Measurements from ENCODE around the gene CPA2. TPM values are rescaled to one million over a fixed set of nuclear protein-coding genes. Genes with fewer than 3 reads are reported as not detected.

The CPA2 gene
- total and polyA plus RNA-seq, 2 experiments from 2014 or later, result not detected

- H3K27me3 Mint-ChIP-seq (ENCODE audit: insufficient read depth, low read depth, poor library complexity), result peaks cover 14% of the 10 kb centered on the region
- TF ChIP-seq POLR2AphosphoS5 (IDR thresholded peaks at IDR 0.05; ENCODE audit: low read depth) (no peak), CREB1 (CRISPR knock-in tag; IDR thresholded peaks at IDR 0.05; ENCODE audit: low read depth) (0 out of 2 replicates have a peak, but pooled peaks have one; percentile 19)
- Histone ChIP-seq H3K79me2 (replicated peaks; ENCODE audit: insufficient read depth) (no peaks in the 10 kb centered on the region), H3K36me3 (ENCODE audit: insufficient read depth) (no peaks in the 10 kb centered on the region), H4K20me1 (replicated peaks; ENCODE audit: insufficient read depth) (no peaks in the 10 kb centered on the region), H3K9me2 (ENCODE audit: insufficient read depth) (peaks cover 11% of the 10 kb centered on the region; the same call in 1 of the 2 replicates), H3K4me3 (peak overlapping the region; percentile 40), H3K4me2 (peak overlapping the region; percentile 74), H2AFZ (peak overlapping the region; percentile 77), H3K4me1 (ENCODE audit: insufficient read depth) (peaks cover 51% of the 10 kb centered on the region), H3K27me3 (ENCODE audit: insufficient read depth) (no peaks in the 10 kb centered on the region), H3F3A (replicated peaks; ENCODE audit: low read depth) (peaks cover 3% of the 10 kb centered on the region; the same call in 1 of the 2 replicates), H3K27ac (ENCODE audit: low read depth) (peak overlapping the region; percentile 97)
- ATAC-seq (peak; percentile 53), DNase-seq (ENCODE audit: low spot score) (peak; percentile 46)
- H3K36me3 Mint-ChIP-seq (ENCODE audit: low read depth), result no peaks in the 10 kb centered on the region
- H3K4me1 Mint-ChIP-seq, result peaks cover 65% of the 10 kb centered on the region
- H3K4me3 Mint-ChIP-seq, result peak overlapping the region; percentile 58
- peaks cover 2% of the 10 kb centered on the region; the same call in 2 of the 3 replicates for H3K9me3 Mint-ChIP-seq
- H3K27ac Mint-ChIP-seq, result peak overlapping the region; percentile 99
These were observed 5.9 kb downstream of the CPA2 start for GRCh38 chr7:130272381-130273080.

DNA sequence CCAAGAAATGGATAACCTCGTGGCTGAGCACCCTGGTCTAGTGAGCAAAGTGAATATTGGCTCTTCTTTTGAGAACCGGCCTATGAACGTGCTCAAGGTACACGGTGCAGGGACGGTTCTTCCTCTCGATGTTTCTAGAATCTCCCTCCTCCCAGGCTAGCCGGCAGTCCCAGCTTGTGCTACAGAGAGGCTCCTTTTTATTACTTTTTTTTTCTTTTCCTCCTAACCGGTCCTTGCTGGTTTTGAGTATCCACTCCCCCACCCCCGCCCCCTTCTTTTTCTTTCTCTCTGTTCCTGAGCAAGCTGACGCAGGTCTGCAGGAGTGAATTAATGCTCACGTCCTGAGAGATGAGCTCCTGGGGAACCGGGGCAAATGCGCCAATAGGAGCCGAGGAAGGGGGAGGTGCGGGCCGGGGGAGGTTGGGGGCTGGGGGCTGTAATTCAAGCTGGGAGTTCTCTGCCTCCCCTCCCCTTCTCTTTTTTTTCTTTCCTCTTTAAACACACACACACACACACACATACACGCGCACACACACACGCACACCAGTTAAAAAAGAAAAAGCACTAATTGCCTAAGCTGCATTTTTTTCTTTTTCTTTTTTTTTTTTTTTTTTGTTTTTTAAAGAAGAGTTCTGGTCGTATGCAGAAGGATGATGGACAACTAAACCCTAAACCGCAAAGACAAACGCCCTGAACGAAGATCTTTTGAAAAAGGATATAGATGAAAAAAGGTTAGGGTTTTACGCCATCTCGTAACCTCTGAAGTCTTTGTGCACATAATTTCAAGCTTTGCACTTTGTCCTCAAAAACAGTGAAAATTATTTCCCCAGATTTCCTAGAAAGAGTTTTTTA lies 6.6 kb downstream of the CPA2 start:
- H2AFZ ChIP-seq, result peak overlapping the region; percentile 26; the same call in 1 of the 2 replicates
- peak overlapping the region; percentile 40 for H3K4me3 ChIP-seq
- peaks cover 7% of the 10 kb centered on the region for H3K27me3 Mint-ChIP-seq (ENCODE audit: insufficient read depth, low read depth, poor library complexity)

More for the DNA sequence above, 6.6 kb downstream of the CPA2 start:
- H3K36me3 ChIP-seq (ENCODE audit: insufficient read depth), result no peaks in the 10 kb centered on the region
- peaks cover 62% of the 10 kb centered on the region for H3K4me1 Mint-ChIP-seq
- H3K4me2 ChIP-seq, result peak overlapping the region; percentile 74
- DNase-seq (ENCODE audit: low spot score) (peak; percentile 94), ATAC-seq (peak; percentile 86)
- H3K79me2 ChIP-seq (replicated peaks; ENCODE audit: insufficient read depth), result no peaks in the 10 kb centered on the region
- peaks cover 46% of the 10 kb centered on the region for H3K4me1 ChIP-seq (ENCODE audit: insufficient read depth)
- no peaks in the 10 kb centered on the region for H4K20me1 ChIP-seq (replicated peaks; ENCODE audit: insufficient read depth)
- peaks cover 3% of the 10 kb centered on the region; the same call in 1 of the 2 replicates for H3F3A ChIP-seq (replicated peaks; ENCODE audit: low read depth)
- H3K27ac Mint-ChIP-seq, result peak overlapping the region; percentile 99
- peaks cover 11% of the 10 kb centered on the region; the same call in 1 of the 2 replicates for H3K9me2 ChIP-seq (ENCODE audit: insufficient read depth)
- H3K27me3 ChIP-seq (ENCODE audit: insufficient read depth), result no peaks in the 10 kb centered on the region
- peak overlapping the region; percentile 58 for H3K4me3 Mint-ChIP-seq
- TF ChIP-seq ZNF114 (CRISPR knock-in tag; IDR thresholded peaks at IDR 0.05), result no peak
- TF ChIP-seq ZNF462 (CRISPR knock-in tag; IDR thresholded peaks at IDR 0.05), result no peak
- 0 out of 2 replicates have a peak, but pooled peaks have one; percentile 55 for TF ChIP-seq CREB1 (CRISPR knock-in tag; IDR thresholded peaks at IDR 0.05; ENCODE audit: low read depth)
- peak; percentile 64 for TF ChIP-seq POLR2AphosphoS5 (IDR thresholded peaks at IDR 0.05; ENCODE audit: low read depth)
- peaks cover 2% of the 10 kb centered on the region; the same call in 2 of the 3 replicates for H3K9me3 Mint-ChIP-seq
- peak overlapping the region; percentile 97 for H3K27ac ChIP-seq (ENCODE audit: low read depth)
- H3K36me3 Mint-ChIP-seq (ENCODE audit: low read depth), result no peaks in the 10 kb centered on the region
